ENCODE results near the gene SRMS.
A peak's percentile ranks its signal among the peaks of the same experiment; 100 is the strongest.

GRCh38 chr20:63534831-63535651 lies 12.5 kb downstream of the SRMS start:
- TF ChIP-seq ZBTB33 (IDR thresholded peaks at IDR 0.05) (no peak), YY1 (IDR thresholded peaks at IDR 0.05) (peak; percentile 47), CTCF (IDR thresholded peaks at IDR 0.05; ENCODE audit: low read depth, low read length, missing input control) (no peak), HNF4G (IDR thresholded peaks at IDR 0.05) (peak; percentile 58), TAF1 (conservative IDR thresholded peaks at IDR 0.05) (no peak), SP1 (IDR thresholded peaks at IDR 0.05) (peak; percentile 76), EGR1 (IDR thresholded peaks at IDR 0.05; ENCODE audit: low read depth in 2 of 2) (peak in 1 of 2 donors; percentile 37), RXRA (IDR thresholded peaks at IDR 0.05) (peak; percentile 62 to 75), JUND (IDR thresholded peaks at IDR 0.05) (no peak), NR2F2 (IDR thresholded peaks at IDR 0.05) (peak; percentile 40), RAD21 (IDR thresholded peaks at IDR 0.05) (no peak), ATF3 (IDR thresholded peaks at IDR 0.05) (no peak)
- TF ChIP-seq, protein P1, sequence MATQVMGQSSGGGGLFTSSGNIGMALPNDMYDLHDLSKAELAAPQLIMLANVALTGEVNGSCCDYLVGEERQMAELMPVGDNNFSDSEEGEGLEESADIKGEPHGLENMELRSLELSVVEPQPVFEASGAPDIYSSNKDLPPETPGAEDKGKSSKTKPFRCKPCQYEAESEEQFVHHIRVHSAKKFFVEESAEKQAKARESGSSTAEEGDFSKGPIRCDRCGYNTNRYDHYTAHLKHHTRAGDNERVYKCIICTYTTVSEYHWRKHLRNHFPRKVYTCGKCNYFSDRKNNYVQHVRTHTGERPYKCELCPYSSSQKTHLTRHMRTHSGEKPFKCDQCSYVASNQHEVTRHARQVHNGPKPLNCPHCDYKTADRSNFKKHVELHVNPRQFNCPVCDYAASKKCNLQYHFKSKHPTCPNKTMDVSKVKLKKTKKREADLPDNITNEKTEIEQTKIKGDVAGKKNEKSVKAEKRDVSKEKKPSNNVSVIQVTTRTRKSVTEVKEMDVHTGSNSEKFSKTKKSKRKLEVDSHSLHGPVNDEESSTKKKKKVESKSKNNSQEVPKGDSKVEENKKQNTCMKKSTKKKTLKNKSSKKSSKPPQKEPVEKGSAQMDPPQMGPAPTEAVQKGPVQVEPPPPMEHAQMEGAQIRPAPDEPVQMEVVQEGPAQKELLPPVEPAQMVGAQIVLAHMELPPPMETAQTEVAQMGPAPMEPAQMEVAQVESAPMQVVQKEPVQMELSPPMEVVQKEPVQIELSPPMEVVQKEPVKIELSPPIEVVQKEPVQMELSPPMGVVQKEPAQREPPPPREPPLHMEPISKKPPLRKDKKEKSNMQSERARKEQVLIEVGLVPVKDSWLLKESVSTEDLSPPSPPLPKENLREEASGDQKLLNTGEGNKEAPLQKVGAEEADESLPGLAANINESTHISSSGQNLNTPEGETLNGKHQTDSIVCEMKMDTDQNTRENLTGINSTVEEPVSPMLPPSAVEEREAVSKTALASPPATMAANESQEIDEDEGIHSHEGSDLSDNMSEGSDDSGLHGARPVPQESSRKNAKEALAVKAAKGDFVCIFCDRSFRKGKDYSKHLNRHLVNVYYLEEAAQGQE (IDR thresholded peaks at IDR 0.05), result peak; percentile 47
- TF ChIP-seq, protein P2, sequence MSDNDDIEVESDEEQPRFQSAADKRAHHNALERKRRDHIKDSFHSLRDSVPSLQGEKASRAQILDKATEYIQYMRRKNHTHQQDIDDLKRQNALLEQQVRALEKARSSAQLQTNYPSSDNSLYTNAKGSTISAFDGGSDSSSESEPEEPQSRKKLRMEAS (IDR thresholded peaks at IDR 0.05), result peak; percentile 60

Measured in liver (tissue), 3 donors.